Activated CD8-positive, alpha-beta memory T cell treated with anti-CD3 and anti-CD28 coated beads, Interleukin-2, amount 50 U/mL, for 4 hours (primary cell): ENCODE measurements around the gene CCDC185.

Experiments
- DNase-seq: peaks from one replicate; pipeline ENCODE4 v3.0.0-alpha.2; 2020

CCDC185 gene

DNA sequence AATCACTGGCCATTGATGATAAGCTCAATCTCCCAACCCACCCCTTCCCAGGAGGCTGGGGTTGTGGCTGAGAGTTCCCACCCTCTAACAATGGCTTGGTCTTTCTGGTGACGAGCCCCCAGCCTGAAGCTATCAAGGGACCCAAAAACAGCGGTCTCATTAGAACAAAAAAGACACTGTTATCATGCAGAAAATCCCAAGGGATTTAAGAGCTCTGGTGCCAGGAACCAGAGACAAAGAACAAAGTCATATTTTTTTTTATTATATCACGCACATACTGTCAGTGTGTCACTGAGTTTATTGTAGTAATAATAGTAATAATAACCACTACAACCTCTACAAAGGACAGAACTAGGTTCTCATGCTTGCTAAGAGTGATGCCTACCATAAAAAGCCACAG is 43.9 kb downstream of the CCDC185 start:
- DNase-seq: no peak

DNA sequence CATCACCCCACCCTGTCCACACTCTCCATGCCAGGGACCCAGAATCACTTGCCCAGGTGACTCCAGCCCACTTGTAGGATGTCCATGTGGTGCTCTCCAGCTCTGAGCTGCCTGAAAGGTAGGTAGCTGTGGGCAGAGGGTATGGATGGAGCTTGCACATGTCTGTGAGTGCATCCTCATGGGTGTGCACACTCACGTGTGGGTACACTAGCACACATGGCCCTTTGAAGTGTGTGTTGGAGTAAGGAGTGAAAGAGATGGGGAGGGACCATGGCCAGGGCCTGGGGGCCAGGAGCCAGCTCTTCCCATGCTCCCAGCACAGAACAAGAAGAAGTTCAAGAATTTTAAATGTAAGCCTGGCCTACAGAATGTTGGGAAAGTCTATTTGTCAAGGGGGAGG is 50.2 kb downstream of the CCDC185 start:
- no peak for DNase-seq

DNA sequence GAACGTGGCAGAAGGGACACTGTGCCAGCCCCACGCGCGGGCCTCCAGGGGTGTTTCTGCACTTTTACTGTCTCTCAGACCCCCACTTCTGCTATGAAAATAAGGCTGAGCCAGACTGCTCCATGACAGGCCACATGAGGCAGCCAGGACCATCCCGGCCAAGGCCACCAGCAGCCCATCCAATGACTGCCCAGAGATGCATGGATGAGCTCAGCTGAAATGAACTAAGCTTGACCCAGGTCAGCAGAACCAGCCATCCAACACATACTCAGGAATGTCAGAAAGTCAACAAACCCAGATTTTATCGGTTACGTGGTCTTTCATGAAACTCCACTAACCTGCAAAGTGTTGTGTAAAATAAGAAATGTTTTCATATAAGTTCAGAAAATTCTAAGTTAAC is 51.2 kb downstream of the CCDC185 start:
- DNase-seq: no peak
